ENCODE results near the gene KCTD5.

Gene KCTD5

DNA sequence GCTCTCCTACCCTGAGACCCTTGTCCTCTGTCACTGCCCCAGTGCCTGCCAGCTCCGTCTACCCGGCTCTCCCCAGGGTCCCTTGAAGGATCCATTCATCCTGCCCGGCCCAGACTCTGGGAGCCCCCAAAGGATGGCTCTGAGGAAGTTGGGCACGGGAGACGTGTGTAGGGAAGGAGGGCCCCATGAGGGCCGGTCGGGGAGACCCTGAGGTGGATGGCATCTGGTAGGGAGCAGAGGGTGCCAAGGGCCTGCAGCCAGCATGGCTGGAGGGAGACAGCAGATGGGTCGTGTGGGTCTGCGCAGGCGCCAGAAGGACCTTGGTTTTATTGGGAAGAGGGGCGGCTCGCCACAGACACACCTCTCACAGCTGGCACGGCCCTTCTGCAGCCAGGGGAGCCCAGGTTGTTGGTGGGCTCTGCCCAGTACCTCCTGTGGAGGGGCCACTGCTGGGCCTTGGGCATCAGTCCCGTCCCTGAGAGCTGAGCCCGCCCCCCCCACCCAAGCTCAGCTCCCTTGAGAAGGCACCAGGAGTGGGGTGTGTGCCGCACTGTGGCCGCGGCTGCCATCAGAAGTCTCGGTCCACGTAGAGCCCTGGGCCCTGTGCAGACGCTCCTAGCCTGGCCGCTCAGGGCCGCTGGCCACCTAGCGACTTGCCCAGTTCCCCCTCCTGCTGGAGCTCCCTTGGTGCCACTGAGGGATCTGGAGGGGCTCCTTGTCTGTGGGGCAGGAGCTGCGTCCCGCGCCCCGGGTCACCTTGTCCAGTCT, 16.0 kb downstream of the KCTD5 start:
- no peak for DNase-seq

DNA sequence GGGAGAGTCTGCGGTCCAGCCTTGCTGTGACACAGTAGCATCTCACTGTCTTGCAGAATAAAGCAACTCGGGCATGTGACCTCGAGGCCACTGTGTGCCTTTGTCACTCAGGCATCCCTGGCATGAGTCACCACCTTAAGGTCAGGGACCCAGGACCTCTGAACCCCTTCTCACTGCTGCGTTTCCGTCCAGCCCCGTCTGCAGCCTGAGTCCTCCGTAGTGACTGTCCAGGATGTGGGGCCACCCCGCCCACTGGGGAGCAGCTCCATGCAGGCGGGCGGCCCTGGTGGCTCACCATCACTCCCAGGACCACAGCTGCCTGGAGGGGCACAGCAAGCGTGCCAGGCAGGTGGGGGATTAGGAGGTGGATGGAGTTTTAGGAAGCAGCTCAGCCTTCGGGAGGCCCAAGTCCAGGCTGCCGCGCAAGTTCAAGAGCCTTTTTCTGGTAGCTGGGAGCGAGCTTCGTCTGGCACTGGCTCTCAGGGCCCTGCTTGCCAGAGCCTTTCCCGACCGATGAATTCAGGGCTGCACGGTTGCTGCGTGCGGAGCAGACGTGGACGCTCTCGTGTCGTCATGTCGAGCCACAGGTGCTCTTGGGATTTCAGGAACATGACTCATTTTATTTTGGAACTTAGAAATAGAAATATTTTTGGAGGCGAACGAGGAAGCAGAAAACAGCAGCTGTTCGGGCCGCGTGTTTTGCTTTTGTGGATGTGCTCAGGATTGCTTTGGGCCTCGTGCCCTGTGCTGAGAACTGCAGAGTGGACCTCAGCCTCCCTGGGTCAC, 16.8 kb downstream of the KCTD5 start:
- no peak for DNase-seq

DNA sequence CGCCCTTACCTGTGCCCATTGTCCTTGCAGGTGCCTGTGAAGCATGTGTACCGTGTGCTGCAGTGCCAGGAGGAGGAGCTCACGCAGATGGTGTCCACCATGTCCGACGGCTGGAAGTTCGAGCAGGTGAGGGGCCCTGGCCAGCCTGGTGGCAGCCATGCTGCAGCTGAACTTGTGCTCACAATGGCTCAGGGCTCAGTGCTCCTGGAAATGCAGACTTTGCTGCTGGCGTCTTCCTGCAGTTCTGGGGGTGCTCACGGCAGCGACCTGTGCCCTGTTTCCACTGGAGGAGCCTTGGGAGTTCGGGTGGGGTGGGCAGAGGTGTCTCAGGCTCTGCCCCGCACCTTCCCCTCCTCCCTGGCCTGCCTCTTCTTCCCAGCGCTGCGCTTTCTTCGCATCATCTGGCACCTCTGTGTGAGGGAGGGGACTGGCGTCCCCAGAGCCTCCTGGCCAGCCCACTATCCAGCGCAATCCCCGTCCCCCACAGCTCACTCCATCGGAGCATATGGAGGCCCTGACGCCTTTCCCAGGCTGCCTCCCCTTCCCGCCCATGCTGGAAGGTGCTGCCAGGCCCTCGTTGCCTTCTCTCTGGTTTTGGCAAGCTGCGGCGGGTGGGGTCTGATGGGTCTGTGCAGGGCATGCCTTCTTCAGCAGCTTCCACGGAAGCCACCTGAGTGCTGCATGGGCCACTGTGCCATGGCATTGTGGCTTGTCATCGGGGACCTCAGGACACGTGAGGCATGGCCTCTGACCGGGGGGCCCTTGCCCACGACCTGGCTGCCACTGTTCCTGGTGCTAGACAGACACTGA, 17.7 kb downstream of the KCTD5 start:
- DNase-seq, result no peak

DNA sequence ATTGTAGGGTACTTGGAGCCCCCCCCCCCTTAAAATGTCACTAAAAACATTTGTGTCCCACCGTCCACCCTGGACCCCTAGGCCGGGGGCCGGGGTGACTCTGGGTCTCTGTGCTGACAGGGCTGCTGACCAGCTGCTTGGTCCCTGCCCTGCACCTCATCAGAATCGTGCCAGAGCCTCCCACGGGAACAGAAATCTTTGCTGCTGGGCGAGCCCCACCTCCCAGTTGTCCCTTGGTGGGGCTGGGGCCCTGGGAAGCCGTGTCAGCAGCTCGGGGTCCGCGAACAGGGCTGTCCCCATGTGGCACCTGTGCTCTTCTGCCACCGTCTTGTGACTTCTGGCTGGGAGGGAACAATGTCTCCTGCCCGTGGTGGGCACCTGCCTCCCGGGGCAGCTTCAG, 18.5 kb downstream of the KCTD5 start:
- DNase-seq, result no peak

DNA sequence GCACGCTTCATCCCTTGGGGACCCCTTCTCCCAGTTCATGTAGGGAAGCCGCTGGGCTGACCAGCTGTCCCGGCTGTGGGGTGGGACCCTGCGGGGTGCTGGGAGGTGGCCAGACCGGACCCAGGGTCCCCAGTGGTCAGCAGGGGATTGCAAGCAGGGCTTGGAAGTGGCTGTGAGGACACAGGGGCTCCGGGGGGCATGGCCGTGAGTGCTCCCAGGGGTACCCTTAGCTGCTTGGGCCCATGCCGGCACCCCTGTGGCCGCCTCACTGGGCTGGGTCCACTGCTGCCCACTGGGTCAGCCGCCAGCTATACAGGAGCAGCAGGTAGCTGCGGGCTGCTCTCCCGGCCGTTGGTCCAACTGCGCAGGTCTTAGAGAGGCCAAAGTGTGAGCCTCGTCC, 18.9 kb downstream of the KCTD5 start:
- DNase-seq, result no peak

DNA sequence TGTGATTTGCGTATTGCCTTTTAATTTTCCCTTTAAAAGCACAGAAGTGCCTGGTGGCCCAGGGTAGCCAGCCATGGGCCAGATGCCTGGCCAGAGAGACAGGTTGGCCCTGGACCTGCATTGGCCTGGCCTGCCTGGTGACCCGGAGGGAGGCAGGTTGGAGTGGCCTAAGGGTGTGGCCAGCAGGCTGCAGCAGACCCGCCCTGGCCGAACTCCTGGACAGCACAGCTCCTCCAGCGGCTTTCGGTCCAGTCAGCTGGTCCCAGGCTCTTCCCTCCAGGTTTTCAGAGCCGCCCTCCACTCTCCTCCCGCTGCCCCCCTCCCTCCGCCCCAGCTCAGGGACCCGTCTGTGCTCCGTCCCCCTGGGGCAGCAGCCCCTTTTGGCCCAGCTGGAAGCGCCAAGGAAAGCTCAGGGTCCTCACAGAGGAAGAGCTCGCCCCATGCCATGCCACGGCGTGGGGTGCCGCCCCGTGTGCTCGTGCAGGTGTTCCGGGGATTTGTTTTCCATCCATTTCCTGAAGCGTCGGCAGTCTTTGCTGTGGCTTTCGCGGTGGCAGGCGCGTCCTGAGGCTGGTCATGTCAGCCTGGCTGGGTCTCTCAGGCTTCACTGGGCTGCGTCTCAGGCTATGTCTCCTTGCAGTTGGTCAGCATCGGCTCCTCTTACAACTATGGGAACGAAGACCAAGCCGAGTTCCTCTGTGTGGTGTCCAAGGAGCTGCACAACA, 19.6 kb downstream of the KCTD5 start:
- no peak for DNase-seq

DNA sequence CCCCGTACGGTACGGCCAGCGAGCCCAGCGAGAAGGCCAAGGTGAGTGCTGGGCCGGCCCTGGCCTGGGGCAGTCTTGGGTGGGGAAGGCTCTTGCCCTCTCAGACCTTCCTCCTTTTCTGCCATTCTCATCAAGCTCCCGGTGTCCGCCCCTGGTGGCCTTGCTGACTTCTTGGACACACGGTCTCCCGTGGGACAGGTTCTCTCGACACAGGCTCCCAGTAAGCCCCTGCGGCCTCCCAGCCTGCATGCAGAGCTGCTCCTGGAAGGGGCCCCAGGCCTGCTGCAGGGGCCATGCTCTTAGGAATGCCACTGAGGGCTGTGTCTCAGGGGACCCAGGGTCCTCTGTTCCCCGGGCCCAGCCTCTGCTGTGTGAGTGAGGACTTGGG, 20.1 kb downstream of the KCTD5 start:
- DNase-seq, result no peak

DNA sequence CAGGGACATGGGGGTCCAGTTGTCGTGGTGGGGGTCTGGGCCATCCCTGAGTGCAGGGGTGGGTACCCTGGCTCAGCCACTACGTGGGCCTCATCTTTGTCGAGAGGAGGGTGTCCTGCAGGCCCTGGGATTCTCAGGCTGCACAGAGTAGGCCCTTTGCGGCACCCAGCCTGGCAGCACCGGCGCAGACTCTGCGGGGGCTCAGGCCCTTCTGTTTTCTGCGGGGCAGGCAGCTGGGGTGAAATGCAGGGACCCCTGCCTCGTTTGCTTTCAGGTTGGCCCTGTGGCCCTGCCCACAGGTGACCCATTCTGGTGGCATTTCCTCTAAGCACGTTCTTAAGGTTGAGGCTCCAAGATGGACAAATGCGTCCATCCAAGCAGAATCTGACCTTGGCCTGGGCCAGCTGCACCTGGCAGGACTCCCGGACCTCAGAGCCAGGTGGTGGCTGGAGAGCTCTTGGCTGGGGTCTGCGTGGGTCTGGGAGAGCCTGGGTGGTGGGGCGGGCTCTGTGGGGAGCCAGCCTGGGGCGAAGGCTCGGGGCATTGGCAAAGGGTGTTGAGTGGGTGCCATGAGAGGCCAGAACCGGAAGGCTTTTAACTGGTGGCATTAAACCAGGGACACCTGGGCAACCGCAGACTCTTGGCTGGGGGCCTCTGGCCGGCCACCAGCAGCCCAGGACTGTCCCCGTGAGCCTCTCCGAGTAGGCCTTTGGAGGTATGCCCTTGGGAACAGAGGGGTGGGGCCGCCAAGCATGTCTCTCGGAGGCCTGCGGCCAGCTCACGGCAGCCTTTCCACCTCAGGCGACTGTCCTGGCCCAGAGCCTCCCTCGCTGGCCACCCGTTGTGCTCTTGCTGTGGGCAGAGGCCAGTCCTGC, 20.8 kb downstream of the KCTD5 start:
- no peak for DNase-seq

DNA sequence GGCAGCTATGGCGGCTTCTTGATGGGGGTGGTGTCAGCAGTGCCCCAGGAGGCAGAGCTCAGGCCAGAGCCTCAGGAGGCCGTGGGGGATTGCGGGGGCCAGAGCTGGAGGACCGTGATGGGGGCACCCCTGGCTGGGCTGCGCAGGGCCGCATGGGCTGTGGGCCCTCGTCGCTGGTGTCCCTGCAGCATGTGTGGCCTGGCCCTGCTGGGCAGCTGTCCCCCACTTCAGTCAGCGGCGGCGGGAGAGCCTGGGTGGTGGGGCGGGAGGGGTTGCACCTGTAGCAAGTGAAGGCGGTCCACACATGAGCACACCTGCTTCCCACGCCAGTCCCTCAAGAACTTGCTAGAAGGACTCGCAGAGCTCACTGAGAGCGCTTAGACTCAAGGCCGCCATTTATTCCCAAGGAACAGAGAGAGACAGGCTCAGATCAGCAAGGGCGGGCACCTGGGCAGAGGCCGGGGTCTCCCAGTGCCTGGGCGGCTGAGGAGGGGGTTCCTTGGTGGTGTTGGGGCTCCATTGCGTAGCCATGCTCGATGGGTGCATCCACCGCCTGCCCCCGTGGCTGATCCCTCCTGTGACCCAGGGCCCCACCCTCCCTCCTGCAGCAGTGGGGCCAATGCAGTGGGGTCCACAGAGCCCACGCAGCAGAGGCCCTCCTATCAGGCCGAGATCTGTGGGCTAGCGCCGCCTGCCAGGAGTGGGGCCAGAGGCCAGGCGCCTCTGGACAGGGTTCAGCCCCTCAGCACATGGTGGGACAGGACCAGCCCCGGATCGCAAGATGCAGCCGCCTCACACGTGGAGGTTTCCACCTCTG, 22.1 kb downstream of the KCTD5 start:
- DNase-seq, result no peak

DNA sequence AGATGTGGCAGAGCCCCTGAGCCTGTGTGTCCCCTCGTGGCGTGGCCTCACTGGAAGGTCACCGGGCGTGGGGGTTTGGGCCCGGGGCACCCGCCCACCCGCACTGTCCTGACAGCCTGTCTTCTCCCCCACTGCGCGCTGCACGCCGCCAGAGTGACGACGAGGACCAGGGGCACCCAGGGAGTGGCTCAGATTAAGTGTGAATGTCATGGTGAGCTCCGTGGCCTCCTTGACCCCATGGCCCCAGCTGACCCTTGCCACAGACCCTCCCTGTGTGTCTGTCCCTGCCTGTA, 22.6 kb downstream of the KCTD5 start:
- DNase-seq, result no peak

DNA sequence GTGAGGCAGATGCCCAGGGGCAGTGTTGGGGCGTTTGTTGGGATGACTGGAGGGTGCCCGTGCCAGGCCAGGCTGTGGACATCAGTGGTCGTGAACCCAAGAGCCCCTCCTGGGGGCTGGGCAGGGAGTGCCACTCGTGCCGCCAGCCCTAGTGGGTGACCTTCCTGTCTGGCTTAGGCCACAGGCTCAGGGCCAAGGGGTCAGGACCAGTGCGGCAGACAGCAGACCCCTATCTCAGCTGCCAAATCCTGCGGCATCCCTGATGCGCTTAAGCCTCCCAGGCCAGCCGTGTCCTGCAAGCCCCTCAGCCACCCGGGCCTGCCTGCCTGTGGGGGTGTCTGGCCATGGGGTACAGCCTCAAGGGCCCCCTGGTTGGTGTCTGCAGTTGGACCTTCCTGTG, 23.0 kb downstream of the KCTD5 start:
- no peak for DNase-seq

DNA sequence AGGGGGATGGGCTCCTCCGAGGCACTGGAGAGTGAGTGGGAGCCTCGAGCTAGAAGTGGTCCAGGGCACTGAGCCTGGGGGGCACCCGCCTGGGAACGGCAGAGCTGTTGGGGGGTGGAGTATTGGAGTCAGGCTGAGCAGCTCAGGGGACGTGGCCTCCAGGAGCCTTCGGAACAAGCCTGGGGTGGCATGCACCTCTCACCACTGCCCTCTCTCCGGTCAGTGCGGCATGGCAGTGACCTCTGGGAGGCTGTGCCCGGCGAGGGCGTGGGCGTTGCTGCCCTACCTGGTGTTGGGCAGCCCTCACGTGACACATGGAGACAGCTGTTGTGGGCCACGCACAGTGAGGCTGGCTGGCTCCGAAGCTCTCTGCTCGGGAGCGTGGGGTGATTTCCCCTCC, 23.8 kb downstream of the KCTD5 start:
- DNase-seq, result no peak

DNA sequence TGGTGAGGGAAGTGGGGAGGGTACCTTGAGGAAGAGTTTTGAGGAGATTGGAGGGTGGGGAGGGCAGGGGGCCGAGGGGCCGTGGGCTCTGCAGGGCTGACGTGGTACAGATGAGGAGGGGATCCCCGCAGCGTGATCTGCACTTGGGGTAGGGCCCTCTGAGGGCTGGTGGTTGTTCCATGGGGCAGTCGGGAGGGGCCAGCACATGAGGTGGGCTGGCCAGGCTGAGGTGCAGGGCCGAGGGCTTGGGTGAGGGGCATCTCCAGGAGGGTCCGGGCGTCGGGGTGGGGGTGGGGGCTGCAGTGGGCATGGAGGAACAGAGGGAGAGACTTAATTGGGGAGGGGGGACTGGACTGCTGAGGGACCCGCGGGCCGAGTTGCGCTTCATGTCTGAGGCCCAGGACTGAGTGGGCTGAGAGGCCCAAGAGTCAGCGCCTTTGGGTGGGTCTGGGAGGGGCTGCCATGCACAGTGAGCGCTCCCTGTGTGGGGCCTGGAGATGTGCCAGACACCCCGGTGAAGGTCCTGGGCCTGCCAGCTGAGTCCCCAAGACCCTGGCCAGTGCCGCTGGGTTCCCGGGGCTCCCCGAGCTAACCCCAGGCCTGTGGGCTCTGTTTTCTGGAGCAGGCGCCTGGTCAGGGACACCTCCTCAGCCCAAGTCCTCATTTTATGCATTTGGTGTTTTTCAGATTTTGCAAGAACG, 24.4 kb downstream of the KCTD5 start:
- DNase-seq, result no peak

DNA sequence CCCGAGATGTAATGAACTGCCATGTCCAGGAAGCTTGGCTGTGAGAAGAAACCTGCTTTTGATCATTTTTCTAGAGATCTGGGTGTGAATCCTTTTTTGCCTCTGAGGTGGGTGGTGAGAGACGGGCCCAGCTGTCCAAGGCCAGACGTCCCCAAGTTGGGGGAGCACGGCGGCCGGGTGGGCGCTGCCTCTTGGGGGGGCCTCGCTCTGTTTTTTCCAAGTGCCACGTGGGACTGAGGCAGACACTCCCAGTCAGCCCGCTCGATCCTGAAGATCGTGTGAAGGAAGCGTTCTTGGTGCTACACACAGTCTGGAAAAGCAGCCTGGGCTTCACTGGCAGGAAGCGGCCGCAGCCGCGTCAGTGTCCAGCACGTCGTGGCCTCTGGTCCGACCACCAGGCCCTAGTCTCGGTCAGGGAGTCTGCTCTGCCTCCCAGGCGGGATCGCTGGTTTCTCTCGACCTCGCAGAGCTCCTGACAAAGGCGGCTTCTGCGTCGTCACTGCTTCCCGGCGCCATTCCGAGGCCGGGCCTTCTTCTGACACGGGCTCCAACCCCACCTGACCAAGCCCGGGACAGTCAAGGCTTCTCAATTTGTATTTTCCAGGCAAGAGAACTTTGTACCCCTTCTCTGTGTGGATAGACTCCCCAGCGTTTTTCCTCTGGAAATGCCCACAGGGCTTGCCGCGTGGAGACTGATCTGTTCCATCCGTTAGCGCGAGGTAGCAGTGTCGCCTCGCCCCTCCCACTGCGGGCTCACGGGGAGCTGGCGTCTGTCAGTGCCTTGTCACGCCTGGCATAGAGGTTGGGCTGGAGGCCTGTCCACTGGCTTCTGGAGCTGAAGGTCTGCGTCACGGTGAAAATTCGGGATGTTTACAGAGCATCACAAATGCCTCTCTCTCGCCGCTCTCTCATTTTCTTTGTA, 25.3 kb downstream of the KCTD5 start:
- DNase-seq, result no peak

DNA sequence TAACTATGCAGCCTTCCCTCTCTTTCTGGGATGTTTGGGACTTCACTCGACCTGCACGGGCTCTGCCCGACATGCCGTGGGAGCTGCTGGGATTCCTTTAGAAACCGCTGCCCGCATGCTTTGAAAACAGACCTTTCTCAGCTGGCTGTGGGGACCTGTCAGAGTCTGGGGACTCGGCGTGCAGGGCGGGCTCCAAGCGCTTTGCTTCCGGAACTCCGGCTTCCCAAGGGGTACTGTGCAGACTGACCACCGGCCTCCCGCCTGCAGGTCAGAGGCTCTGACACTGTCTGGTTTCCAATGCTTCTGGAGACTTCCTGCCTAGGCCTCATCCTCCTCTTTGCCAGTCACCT, 25.9 kb downstream of the KCTD5 start:
- DNase-seq, result no peak

DNA sequence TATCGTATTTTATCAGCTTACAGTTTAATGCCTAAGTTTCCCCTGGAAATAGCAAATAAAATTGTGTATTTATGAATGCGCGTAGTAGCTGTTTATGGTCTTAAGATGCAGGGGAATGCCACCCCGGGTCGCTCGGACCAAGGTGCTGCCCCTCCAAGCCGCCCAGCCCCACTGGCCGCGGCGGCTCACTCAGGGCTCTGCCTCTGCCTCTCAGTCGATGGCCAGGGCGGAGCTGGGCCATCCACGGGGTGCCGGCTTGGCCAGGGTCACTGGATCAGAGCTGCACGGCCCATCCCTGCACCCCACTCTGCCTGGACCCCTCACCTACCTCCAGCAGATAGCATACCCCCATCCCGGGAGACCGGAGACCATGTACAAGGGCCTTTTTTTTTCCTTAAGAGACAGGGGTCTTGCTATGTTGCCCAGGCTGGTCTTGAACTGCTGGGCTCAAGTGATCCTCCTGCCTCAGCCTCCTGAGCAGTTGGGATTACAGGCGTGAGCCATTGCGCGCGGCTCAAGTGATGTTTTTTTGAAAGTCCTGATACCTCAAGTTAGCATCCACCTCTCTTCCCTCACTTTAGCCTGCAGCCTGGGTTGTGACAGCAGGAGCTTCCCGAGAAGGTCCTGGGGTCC, 26.7 kb downstream of the KCTD5 start:
- DNase-seq, result no peak

DNA sequence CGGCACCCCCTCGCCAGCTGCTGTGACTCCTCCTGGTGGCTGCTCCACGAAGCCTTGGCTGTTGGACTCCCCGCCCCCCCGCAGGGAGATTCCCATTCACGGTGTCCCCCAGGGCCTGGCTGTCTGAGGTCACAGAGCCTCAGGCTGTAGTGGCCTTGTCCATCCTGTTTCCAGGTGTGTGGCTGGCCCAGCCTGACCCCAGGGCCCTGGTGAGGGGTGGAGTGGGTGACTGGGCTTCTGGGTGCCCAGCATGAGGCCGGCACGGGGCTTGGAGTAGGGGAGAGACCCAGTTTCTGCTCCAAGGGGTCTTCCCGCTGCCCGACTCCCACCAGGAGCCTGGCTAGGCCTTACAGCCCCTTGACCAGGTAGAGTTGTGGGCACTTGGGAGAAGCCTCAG, 27.3 kb downstream of the KCTD5 start:
- no peak for DNase-seq

DNA sequence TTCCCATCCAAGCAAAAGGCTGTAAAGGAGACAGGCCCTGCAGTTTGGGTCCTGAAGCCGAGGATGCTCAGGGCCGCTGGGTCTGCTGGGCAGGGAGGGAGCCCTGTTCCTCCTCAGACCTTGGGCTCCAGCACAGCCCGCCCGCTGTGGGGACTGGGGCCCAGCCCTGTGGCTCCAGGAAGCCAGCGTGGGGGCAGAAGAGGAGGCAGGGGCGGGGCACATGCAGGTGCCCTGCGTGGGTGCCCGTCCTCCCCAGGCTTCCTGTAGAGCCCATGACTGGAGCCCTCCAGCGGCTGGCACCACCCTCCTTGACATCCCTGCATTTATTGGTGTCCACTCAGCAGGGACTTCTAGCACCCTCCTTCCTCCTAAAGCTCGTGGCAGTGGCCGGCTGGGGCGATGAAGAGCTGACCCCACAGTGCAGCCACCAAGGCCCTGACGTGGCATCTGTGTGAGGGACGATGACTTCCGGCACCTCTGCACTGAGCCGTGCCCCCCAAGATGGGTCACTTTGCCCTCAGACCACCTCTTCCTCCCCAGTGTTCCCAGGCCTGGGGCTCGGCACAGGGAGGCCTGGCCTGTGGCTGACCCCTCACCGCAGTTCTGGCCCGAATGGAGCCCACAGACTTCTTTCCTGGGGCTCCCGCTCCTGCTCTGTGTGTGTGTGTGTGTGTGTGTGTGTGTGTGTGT, 27.8 kb downstream of the KCTD5 start:
- DNase-seq, result no peak
